ENCODE results near the gene PCGF2. TPM values are rescaled to one million over a fixed set of nuclear protein-coding genes. Genes with fewer than 3 reads are reported as not detected.

The PCGF2 gene
- polyA plus RNA-seq, 3 donors = 0.60 TPM; not detected in 2

- no peak overlapping the region for H2AFZ ChIP-seq (ENCODE audit: insufficient read depth, low read depth, low read length, poor library complexity, severe bottlenecking)
- H3K27me3 Mint-ChIP-seq (ENCODE audit: low read depth in 3 of 3) = peaks cover 0 to 3% (median 0%) of the 10 kb centered on the region in 3 donors
- no peak for DNase-seq
- H3K9me3 ChIP-seq (replicated peaks in 1 of 2; ENCODE audit: control insufficient read depth in 1 of 2, insufficient read depth in 1 of 2, low read length in 2 of 2) = no peaks in the 10 kb centered on the region
- intact Hi-C loops (cut with micrococcal nuclease) = no loop called here
- no peak overlapping the region for H3K4me2 ChIP-seq (replicated peaks; ENCODE audit: extremely low read depth, low read length, poor library complexity, severe bottlenecking)
- H4K20me1 ChIP-seq (ENCODE audit: insufficient read depth, low read length) = no peaks in the 10 kb centered on the region
- H3K27me3 ChIP-seq (ENCODE audit: control insufficient read depth in 2 of 2, insufficient read depth in 2 of 2, low read length in 2 of 2) = no peaks in the 10 kb centered on the region
- 91% methylated on average over 8 of the region's 12 CpGs for WGBS (ENCODE audit: insufficient coverage)
- no peak overlapping the region for H3K4me3 ChIP-seq (replicated peaks in 1 of 3; ENCODE audit: low read depth in 2 of 3, low read length in 3 of 3)
- H3K36me3 Mint-ChIP-seq = peaks cover 57 to 60% of the 10 kb centered on the region in 2 donors
- H3K4me1 ChIP-seq (ENCODE audit: control insufficient read depth in 1 of 2, insufficient read depth in 2 of 2, low read length in 2 of 2) = no peaks in the 10 kb centered on the region
- no peak overlapping the region for H3K27ac Mint-ChIP-seq
- H3K9me3 Mint-ChIP-seq = peaks cover 0 to 4% (median 0%) of the 10 kb centered on the region in 7 donors
- H3K4me3 Mint-ChIP-seq = no peak overlapping the region
- H3K36me3 ChIP-seq (replicated peaks in 1 of 2; ENCODE audit: control insufficient read depth in 1 of 2, insufficient read depth in 2 of 2, low read length in 2 of 2) = peaks cover 57 to 71% of the 10 kb centered on the region in 2 donors
- no peaks in the 10 kb centered on the region for H3K4me1 Mint-ChIP-seq
- H3K27ac ChIP-seq (ENCODE audit: low read depth in 1 of 2, low read length in 2 of 2) = no peak overlapping the region
- H3K79me2 ChIP-seq (ENCODE audit: insufficient read depth, low read length) = no peaks in the 10 kb centered on the region
- TF ChIP-seq, protein P1, sequence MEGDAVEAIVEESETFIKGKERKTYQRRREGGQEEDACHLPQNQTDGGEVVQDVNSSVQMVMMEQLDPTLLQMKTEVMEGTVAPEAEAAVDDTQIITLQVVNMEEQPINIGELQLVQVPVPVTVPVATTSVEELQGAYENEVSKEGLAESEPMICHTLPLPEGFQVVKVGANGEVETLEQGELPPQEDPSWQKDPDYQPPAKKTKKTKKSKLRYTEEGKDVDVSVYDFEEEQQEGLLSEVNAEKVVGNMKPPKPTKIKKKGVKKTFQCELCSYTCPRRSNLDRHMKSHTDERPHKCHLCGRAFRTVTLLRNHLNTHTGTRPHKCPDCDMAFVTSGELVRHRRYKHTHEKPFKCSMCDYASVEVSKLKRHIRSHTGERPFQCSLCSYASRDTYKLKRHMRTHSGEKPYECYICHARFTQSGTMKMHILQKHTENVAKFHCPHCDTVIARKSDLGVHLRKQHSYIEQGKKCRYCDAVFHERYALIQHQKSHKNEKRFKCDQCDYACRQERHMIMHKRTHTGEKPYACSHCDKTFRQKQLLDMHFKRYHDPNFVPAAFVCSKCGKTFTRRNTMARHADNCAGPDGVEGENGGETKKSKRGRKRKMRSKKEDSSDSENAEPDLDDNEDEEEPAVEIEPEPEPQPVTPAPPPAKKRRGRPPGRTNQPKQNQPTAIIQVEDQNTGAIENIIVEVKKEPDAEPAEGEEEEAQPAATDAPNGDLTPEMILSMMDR (IDR thresholded peaks at IDR 0.05) = no peak
- H3K9ac ChIP-seq (ENCODE audit: insufficient read depth, low read length, poor library complexity, severe bottlenecking) = no peak overlapping the region
Measured at GRCh38 chr17:38717139-38717745, 30.9 kb downstream of the PCGF2 start.

DNA sequence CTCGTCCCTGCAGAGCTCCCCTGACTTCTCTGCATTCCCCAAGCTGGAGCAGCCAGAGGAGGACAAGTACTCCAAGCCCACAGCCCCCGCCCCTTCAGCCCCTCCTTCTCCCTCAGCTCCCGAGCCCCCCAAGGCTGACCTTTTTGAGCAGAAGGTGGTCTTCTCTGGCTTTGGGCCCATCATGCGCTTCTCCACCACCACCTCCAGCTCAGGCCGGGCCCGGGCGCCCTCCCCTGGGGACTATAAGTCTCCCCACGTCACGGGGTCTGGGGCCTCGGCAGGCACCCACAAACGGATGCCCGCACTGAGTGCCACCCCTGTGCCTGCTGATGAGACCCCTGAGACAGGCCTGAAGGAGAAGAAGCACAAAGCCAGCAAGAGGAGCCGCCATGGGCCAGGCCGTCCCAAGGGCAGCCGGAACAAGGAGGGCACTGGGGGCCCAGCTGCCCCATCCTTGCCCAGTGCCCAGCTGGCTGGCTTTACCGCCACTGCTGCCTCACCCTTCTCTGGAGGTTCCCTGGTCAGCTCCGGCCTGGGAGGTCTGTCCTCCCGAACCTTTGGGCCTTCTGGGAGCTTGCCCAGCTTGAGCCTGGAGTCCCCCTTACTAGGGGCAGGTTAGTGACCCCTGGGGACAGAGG, 31.6 kb downstream of the PCGF2 start:
- peaks cover 3% of the 10 kb centered on the region for H3K4me1 Mint-ChIP-seq
- Histone ChIP-seq H3K4me1 (ENCODE audit: control insufficient read depth in 1 of 2, insufficient read depth in 2 of 2, low read length in 2 of 2) (no peaks in the 10 kb centered on the region), H2AFZ (ENCODE audit: insufficient read depth, low read depth, low read length, poor library complexity, severe bottlenecking) (no peak overlapping the region), H3K9me3 (replicated peaks in 1 of 2; ENCODE audit: control insufficient read depth in 1 of 2, insufficient read depth in 1 of 2, low read length in 2 of 2) (no peaks in the 10 kb centered on the region), H4K20me1 (ENCODE audit: insufficient read depth, low read length) (no peaks in the 10 kb centered on the region), H3K4me3 (replicated peaks in 1 of 3; ENCODE audit: low read depth in 2 of 3, low read length in 3 of 3) (no peak overlapping the region), H3K27me3 (ENCODE audit: control insufficient read depth in 2 of 2, insufficient read depth in 2 of 2, low read length in 2 of 2) (no peaks in the 10 kb centered on the region), H3K36me3 (replicated peaks in 1 of 2; ENCODE audit: control insufficient read depth in 1 of 2, insufficient read depth in 2 of 2, low read length in 2 of 2) (peaks cover 61 to 71% of the 10 kb centered on the region in 2 donors), H3K9ac (ENCODE audit: insufficient read depth, low read length, poor library complexity, severe bottlenecking) (no peak overlapping the region), H3K27ac (ENCODE audit: low read depth in 1 of 2, low read length in 2 of 2) (no peak overlapping the region), H3K79me2 (ENCODE audit: insufficient read depth, low read length) (no peaks in the 10 kb centered on the region), H3K4me2 (replicated peaks; ENCODE audit: extremely low read depth, low read length, poor library complexity, severe bottlenecking) (no peak overlapping the region)
- intact Hi-C loops (cut with micrococcal nuclease) = no loop called here
- no peak overlapping the region for H3K27ac Mint-ChIP-seq
- TF ChIP-seq, protein P1 (IDR thresholded peaks at IDR 0.05) = no peak
- H3K9me3 Mint-ChIP-seq = peaks cover 0 to 4% (median 0%) of the 10 kb centered on the region in 7 donors
- H3K27me3 Mint-ChIP-seq (ENCODE audit: low read depth in 3 of 3) = peaks cover 0 to 6% (median 0%) of the 10 kb centered on the region in 3 donors
- DNase-seq = no peak
- no peak overlapping the region for H3K4me3 Mint-ChIP-seq
- 98% methylated on average over 16 of the region's 18 CpGs for WGBS (ENCODE audit: insufficient coverage)
- peaks cover 59 to 63% of the 10 kb centered on the region in 2 donors for H3K36me3 Mint-ChIP-seq
